GM13977 (cell line): ENCODE data around the gene ARPIN.

Experiments
- DNase-seq: peaks from one replicate; pipeline ENCODE4 v3.0.0; 2012; ENCODE audit warnings: low spot score
- CTCF ChIP-seq: IDR thresholded peaks from 2 replicates; pipeline ENCODE4 v1.5.1; 2012; ENCODE audit warnings: mild to moderate bottlenecking, control low read depth; ENCODE audit not compliant: insufficient read depth; ENCODE audit errors: extremely low read depth, missing control alignments
- in situ Hi-C: fragments of 300-500 bp; cut with MboI; formaldehyde crosslinking; loops from one replicate; pipeline ENCODE4 v1.12.0; 2022; ENCODE audit warnings: low sequenced_read_pairs, low pct_unique_long_range_greater_than_20kb, mixed read lengths, inconsistent platforms; ENCODE audit not compliant: unreplicated experiment

ARPIN gene

GRCh38 chr15:89910891-89911626 lies 1.7 kb downstream of the ARPIN start:
- DNase-seq = no peak
- in situ Hi-C loops = no loop called here
- no peak for TF ChIP-seq CTCF

- TF ChIP-seq CTCF = no peak
- no peak for DNase-seq
- in situ Hi-C loops = no loop called here
Observed at GRCh38 chr15:89909611-89910010, 3.1 kb downstream of the ARPIN start.

GRCh38 chr15:89908226-89908625 lies 4.5 kb downstream of the ARPIN start:
- no peak for DNase-seq
- TF ChIP-seq CTCF = no peak
- in situ Hi-C loops = no loop called here

GRCh38 chr15:89907289-89907688 lies 5.5 kb downstream of the ARPIN start:
- no peak for DNase-seq
- in situ Hi-C loops = no loop called here
- no peak for TF ChIP-seq CTCF

GRCh38 chr15:89905846-89906378 lies 6.8 kb downstream of the ARPIN start:
- TF ChIP-seq CTCF = no peak
- in situ Hi-C loops = no loop called here
- no peak for DNase-seq

- no peak for DNase-seq
- no peak for TF ChIP-seq CTCF
- in situ Hi-C loops = no loop called here
Observed at GRCh38 chr15:89904519-89904918, 8.2 kb downstream of the ARPIN start.
